Stimulated activated CD8-positive, alpha-beta memory T cell treated with anti-CD3 and anti-CD28 coated beads, Interleukin-7, amount 100 ng/mL, for 1 hour (primary cell): Measurements from ENCODE around the gene HOXD1.

Experiments used
- DNase-seq, 2 donors: peaks; one replicate each; pipeline ENCODE4 v3.0.0-alpha.2; 2020; ENCODE audit warnings: low read depth in 2 of 2

Gene HOXD1

DNA sequence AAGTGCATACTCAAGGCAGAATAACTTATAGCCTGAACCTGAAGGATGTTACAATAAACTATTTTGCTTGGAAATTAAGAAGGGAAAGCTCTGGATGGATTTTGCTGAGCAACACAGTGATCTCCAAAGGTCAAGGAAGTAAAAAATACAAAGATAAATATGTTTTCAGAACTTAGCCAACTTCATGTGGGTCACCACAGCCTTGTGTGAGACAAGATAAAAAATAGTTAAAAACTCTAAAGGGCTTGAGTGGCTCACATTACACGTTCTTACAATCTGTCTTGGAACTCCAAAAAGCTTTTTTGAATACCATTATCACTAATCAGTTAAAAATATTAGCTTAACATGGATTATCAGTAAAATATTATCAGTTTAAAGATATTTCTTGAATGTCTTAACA lies 51.8 kb downstream of the HOXD1 start:
- no peak for DNase-seq
